ENCODE data around the gene TMEM117.
"Not testable (repeated sequence)": the region's sequence is repeated elsewhere in the genome, so short reads cannot be mapped to it uniquely, and the experiment has no call there.

TMEM117 gene

DNA sequence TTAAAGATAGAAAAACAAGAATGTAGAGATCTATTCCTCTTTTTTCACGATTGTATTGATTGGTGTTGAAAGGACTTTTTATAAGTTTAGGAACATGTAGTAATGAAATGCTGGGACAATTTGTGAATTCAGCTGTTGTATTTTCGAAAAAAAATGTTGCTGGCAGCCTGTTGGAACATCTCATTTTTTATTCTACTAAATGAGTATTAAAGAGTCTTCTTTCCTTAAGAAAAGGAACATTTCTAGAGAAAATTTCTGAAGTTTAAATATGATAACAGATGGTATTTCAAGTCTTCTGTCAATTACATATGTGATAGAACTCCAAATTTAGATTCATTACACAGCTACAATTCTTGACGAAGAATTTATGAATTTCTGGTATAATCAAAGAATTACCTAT lies 189.6 kb downstream of the TMEM117 start:
- no peak for DNase-seq (ENCODE audit: low spot score)

- no peak for DNase-seq (ENCODE audit: low spot score)
These were observed 190.2 kb downstream of the TMEM117 start for GRCh38 chr12:44026046-44026445.

DNA sequence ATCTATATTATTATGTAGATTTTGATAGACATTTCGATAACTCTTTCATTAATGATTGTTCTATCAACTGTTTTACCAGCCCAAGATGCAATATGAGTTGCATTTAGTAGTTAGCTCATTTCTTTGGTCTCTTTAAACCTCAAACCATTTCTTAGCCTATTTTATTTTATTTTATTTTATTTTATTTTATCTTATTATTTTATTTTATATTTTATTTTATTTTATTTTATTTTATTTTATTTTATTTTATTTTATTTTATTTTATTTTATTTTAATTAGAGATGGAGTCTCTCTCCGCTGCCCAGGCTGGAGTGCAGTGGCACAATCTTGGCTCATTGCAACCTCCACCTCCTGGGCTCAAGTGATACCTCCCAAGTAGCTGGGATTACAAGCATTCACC lies 191.0 kb downstream of the TMEM117 start:
- not testable (repeated sequence) for DNase-seq (ENCODE audit: low spot score)

DNA sequence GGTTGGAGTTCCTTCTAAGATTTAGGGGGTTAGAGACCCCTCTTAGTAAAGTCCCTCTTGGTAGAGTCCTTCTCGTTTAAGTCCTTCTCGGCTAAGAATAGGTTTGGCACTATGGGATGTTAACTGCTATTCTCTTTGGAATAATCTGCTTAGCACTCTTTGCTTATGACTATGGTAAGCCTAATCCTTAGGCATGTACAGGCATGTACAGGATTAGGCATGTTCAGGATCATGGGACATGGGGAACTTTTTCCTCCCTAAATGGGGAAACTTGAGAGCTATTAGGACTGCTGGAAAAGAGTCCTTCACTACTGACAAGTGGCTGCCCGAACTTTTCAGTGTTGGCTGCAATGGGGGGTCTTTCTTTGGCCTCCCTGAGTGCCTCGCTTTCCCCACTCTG lies 193.3 kb downstream of the TMEM117 start:
- DNase-seq (ENCODE audit: low spot score) = no peak

GRCh38 chr12:44031472-44032185 lies 195.7 kb downstream of the TMEM117 start:
- no peak for DNase-seq (ENCODE audit: low spot score)

DNA sequence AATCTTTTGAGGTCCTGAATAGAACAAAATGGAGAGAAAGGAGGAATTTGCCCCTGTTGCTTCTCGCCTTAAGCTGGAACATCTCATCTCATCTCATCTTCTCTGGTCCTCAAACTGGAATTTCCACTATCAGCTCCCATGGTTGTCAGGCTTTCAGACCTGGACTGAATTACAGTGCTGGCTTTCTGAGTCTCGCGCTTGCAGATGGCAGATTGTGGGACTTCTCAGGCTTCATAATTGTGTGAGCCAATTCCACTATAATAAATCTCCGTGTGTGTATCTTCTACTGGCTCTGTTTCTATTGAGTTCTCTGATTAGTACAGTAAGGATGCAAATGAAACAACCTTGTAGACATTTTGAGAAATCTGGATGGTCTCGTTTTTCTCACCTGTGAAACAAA lies 199.0 kb downstream of the TMEM117 start:
- no peak for DNase-seq (ENCODE audit: low spot score)

GRCh38 chr12:44036875-44037443 lies 201.1 kb downstream of the TMEM117 start:
- no peak for DNase-seq (ENCODE audit: low spot score)

GRCh38 chr12:44038411-44038810 lies 202.5 kb downstream of the TMEM117 start:
- no peak for DNase-seq (ENCODE audit: low spot score)

DNA sequence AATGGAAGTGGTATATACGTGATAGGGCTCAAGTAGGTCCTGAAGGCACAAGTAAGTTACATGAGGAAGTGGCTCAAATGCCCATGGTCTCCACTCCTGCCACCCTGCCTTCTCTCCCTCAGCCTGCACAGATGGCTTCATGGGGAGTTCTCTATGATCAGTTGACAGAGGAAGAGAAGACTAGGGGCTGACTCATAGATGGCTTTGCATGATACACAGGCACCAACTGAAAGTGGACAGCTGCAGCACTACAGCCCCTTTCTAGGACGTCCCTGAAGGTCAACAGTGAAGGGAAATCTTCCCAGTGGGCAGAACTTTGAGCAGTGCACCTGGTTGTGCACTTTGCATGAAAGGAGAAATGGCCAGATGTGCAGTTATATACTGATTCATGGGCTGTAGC lies 208.6 kb downstream of the TMEM117 start:
- DNase-seq (ENCODE audit: low spot score) = not testable (repeated sequence)

- DNase-seq (ENCODE audit: low spot score) = no peak
These were observed 211.0 kb downstream of the TMEM117 start for GRCh38 chr12:44046732-44047417.

GRCh38 chr12:44052554-44052953 lies 216.7 kb downstream of the TMEM117 start:
- no peak for DNase-seq (ENCODE audit: low spot score)

- no peak for DNase-seq (ENCODE audit: low spot score)
These were observed 217.8 kb downstream of the TMEM117 start for GRCh38 chr12:44053549-44054127.

- no peak for DNase-seq (ENCODE audit: low spot score)
These were observed 218.4 kb downstream of the TMEM117 start for GRCh38 chr12:44054281-44054680.

DNA sequence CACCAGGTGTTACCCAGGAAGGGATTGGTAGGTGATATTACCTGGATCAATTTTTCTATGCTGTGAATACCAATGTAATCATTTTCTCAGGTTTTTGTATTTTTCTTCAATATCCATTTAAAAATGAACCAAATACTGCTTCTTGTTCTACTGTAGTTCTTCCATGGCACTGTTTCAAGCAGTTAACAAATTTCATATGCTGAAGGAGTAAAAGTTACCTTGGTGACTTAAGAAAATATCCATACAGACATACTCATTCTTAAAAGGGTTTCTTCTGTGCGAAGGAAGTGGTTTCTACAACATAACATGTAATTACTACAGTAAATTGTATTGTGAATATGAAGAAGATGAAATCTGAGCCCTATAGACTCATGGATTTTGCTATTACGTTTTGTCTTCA lies 222.5 kb downstream of the TMEM117 start:
- no peak for DNase-seq (ENCODE audit: low spot score)

- DNase-seq (ENCODE audit: low spot score) = no peak
These were observed 223.6 kb downstream of the TMEM117 start for GRCh38 chr12:44059476-44059875.

GRCh38 chr12:44063671-44064070 lies 227.8 kb downstream of the TMEM117 start:
- no peak for DNase-seq (ENCODE audit: low spot score)

DNA sequence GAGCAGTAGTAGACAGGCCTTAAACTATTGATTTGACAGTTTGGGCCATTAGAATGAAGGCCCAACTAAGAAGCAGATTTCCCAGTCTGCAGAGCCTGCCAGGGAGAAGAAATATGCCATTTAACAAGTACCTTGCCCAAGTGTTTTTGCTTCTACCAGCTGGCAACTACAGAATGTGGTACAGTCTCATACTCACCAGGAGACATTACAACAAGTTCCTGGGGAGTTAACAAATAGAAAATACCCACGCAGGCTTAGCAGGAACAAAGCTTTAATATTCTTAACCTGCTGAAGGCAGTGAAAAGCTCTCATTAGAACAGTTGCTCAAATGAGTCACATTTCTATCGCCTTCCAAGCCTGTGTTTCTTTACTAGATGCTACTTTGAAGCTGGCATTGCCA lies 241.0 kb downstream of the TMEM117 start:
- DNase-seq (ENCODE audit: low spot score) = peak; percentile 2

GRCh38 chr12:44077294-44077693 lies 241.4 kb downstream of the TMEM117 start:
- no peak for DNase-seq (ENCODE audit: low spot score)

- DNase-seq (ENCODE audit: low spot score) = no peak
These were observed 242.4 kb downstream of the TMEM117 start for GRCh38 chr12:44078273-44078672.

DNA sequence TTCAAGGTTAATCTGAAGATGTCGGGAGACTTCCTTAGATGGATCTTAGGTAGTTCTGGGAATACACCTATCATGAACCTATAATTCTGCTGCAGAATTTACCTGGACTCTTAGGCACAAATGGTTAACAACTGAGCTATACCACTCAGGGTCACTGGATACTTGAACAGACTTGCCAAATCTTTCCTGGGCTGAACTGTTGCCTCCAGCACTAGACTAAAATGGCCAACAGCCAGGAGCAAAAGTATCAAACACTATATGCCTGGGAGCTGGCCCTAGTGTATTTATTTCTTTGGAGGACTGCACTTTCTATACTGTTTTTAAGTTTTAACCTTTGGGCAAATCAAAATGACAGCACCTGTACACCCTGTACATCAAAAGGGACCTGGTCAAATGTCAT lies 252.8 kb downstream of the TMEM117 start:
- DNase-seq (ENCODE audit: low spot score) = no peak

- DNase-seq (ENCODE audit: low spot score) = no peak
These were observed 256.2 kb downstream of the TMEM117 start for GRCh38 chr12:44091948-44092606.

- no peak for DNase-seq (ENCODE audit: low spot score)
These were observed 262.9 kb downstream of the TMEM117 start for GRCh38 chr12:44098786-44099185.

GRCh38 chr12:44099486-44099885 lies 263.6 kb downstream of the TMEM117 start:
- DNase-seq (ENCODE audit: low spot score) = no peak

Measured in pons (tissue), 1 donor.